GM12892 (cell line): ENCODE measurements around the gene HBS1L.

ENCODE experiments used
- POLR2A ChIP-seq: IDR thresholded peaks from 2 replicates; pipeline ENCODE4 v1.6.1; 2011; ENCODE audit warnings: low read depth, low read length, control low read depth
- POLR2AphosphoS5 ChIP-seq: IDR thresholded peaks from 2 replicates; pipeline ENCODE4 v1.6.1; 2011; ENCODE audit warnings: low read depth, low read length, control low read depth
- TAF1 ChIP-seq: IDR thresholded peaks from 2 replicates; pipeline ENCODE4 v1.6.1; 2011; ENCODE audit warnings: low read depth, mild to moderate bottlenecking, control low read depth, low read length, borderline replicate concordance

DNA sequence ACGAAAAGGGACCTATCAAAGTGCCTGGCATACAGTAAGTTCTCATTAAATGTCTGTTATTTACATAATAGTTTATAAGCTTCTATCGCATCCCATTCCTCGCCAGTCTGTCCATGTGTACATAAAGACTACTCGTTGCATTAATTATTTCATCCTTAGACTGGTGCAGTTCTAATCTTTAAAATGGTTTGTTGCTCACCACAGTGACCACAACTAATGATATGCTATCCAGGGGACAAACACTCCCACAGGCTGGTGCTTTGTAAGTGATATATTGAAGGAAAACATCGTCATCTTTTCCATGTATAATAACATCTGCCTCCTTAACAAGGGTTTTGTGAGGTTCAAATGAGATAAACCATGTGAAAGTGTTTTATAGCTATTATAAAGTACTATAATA lies 39.0 kb upstream of the HBS1L start:
- TF ChIP-seq POLR2A = no peak
- TF ChIP-seq POLR2AphosphoS5 = no peak
- TF ChIP-seq TAF1 = no peak
